Left ventricle myocardium inferior (tissue), 1 donor: Measurements from ENCODE around the gene CYP2A6. TPM values are rescaled to one million over a fixed set of nuclear protein-coding genes. Genes with fewer than 3 reads are reported as not detected.
"Not testable (repeated sequence)": the region's sequence is repeated elsewhere in the genome, so short reads cannot be mapped to it uniquely, and the experiment has no call there.

ENCODE experiments used
- DNase-seq: peaks from one replicate; pipeline ENCODE4 v3.0.0-alpha.2; 2020
- H3K27ac ChIP-seq: fragments of 200-600 bp; replicated peaks from 2 replicates; pipeline ENCODE4 v1.8.0; 2021
- H3K27me3 ChIP-seq: fragments of 200-600 bp; 2 replicates; pipeline ENCODE4 v1.8.0; 2021; ENCODE audit warnings: low read depth
- H3K36me3 ChIP-seq: fragments of 200-600 bp; 2 replicates; pipeline ENCODE4 v1.8.0; 2021
- H3K4me1 ChIP-seq: fragments of 200-600 bp; 2 replicates; pipeline ENCODE4 v1.8.0; 2021
- H3K4me3 ChIP-seq: fragments of 200-600 bp; 2 replicates; pipeline ENCODE4 v1.8.0; 2021; ENCODE audit warnings: mild to moderate bottlenecking, moderate library complexity
- H3K9me3 ChIP-seq: fragments of 200-600 bp; replicated peaks from 2 replicates; pipeline ENCODE4 v1.8.0; 2021
- intact Hi-C: fragments of 100-400 bp; cut with micrococcal nuclease; formaldehyde crosslinking; loops from one replicate; pipeline ENCODE4 v1.11.0; 2022
- total RNA-seq: library from RNA; stranded (reverse); fragmentation: NEBNext Ultra II Directional; extraction: Animal tissue kit (Norgen Biotek cat#: 25700); gene quantifications from one replicate; pipeline ENCODE4 v1.2.1, GENCODE V29; 2021
- TF ChIP-seq, protein P1 (sequence below): fragments of 200-600 bp; IDR thresholded peaks from 2 replicates; pipeline ENCODE4 v1.8.0; 2021; ENCODE audit warnings: antibody characterized with exemption, mild to moderate bottlenecking, borderline replicate concordance
- donor health status: DM: no; HTN: yes; CAD: no; lungs with severe emphysema.

Gene CYP2A6
- total RNA-seq, 1 donor from 2014 or later, result not detected

DNA sequence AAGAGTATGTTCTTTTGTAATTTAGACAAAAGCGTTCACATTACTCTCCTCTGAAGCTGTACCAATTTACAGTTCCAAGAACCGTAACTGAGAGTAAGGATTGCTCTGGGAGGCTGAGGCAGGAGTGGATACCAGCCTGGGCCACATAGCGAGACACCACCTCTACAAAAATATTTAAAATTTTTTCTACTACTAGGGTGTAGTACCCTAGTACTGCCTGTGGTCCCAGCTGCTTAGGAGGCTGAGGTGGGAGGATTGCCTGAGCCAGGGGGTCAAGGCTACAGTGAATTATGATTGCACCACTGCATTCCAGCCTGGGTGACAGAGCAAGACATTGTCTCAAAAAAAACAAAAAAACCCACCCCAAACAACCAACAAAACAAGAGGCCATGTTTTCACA lies 12.1 kb upstream of the CYP2A6 start:
- intact Hi-C loops, result no loop called here
- TF ChIP-seq, protein P1, sequence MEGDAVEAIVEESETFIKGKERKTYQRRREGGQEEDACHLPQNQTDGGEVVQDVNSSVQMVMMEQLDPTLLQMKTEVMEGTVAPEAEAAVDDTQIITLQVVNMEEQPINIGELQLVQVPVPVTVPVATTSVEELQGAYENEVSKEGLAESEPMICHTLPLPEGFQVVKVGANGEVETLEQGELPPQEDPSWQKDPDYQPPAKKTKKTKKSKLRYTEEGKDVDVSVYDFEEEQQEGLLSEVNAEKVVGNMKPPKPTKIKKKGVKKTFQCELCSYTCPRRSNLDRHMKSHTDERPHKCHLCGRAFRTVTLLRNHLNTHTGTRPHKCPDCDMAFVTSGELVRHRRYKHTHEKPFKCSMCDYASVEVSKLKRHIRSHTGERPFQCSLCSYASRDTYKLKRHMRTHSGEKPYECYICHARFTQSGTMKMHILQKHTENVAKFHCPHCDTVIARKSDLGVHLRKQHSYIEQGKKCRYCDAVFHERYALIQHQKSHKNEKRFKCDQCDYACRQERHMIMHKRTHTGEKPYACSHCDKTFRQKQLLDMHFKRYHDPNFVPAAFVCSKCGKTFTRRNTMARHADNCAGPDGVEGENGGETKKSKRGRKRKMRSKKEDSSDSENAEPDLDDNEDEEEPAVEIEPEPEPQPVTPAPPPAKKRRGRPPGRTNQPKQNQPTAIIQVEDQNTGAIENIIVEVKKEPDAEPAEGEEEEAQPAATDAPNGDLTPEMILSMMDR, result no peak
- H3K36me3 ChIP-seq, result no peaks in the 10 kb centered on the region
- DNase-seq, result no peak
- H3K9me3 ChIP-seq, result no peaks in the 10 kb centered on the region
- no peak overlapping the region for H3K4me3 ChIP-seq
- no peaks in the 10 kb centered on the region for H3K27me3 ChIP-seq
- H3K27ac ChIP-seq, result no peak overlapping the region
- H3K4me1 ChIP-seq, result no peaks in the 10 kb centered on the region

DNA sequence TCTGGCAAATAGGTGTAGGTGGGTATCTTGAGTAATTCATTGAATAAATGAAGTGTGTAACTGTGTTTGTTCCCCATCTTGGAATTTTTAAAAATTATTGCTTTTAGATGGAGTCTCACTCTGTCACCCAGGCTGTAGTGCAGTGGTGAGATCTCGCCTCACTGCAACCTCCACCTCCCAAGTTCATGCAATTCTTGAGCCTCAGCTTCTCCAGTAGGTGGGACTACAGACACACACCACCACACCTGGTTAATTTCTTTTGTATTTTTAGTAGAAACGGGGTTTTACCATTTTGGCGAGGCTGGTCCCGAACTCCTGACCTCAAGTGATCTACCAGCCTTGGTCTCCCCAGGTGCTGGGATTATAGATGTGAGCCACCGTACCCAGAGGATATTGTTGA lies 7.9 kb upstream of the CYP2A6 start:
- Histone ChIP-seq H3K36me3 (no peaks in the 10 kb centered on the region), H3K27me3 (no peaks in the 10 kb centered on the region), H3K4me1 (no peaks in the 10 kb centered on the region), H3K9me3 (no peaks in the 10 kb centered on the region), H3K27ac (no peak overlapping the region), H3K4me3 (no peak overlapping the region)
- intact Hi-C loops, result no loop called here
- TF ChIP-seq, protein P1, result no peak
- DNase-seq, result no peak

DNA sequence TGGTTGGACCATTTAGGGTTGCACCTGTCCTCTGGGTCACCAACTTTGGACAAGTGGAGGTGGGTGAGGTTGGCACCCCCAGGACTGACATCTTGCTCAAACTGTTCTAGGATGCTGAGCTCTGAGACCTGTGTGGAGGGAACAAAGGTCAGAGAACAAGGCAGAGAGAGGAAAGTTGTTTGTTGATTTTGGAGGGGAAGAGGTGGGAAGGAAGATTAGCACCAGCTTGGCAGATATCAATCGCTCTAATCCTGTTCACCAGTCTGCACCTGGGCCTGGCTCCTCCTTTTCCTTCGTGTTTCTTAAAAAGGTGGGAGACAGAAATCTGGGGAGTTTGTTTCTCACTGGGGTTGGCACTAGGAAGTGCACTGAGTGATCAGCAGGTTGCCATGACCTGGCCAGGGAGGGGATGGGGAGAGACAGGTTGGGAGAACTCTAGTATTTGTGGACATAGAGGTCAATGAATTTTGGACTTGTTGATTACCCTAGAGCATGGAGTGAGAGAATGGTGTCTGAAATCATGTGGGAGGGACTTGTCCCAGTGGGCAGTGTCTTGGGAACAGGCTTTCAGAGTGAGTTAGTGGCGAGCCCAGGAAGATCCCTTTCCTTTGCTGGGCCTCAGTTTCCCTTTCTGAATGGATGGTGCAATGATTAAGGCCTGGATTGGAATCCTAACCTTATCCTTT lies 2.4 kb upstream of the CYP2A6 start:
- H3K4me3 ChIP-seq, DNase-seq, H3K36me3 ChIP-seq, H3K27ac ChIP-seq, intact Hi-C loops, H3K9me3 ChIP-seq, H3K4me1 ChIP-seq: not testable (repeated sequence)
- peaks cover 11% of the 10 kb centered on the region for H3K27me3 ChIP-seq

DNA sequence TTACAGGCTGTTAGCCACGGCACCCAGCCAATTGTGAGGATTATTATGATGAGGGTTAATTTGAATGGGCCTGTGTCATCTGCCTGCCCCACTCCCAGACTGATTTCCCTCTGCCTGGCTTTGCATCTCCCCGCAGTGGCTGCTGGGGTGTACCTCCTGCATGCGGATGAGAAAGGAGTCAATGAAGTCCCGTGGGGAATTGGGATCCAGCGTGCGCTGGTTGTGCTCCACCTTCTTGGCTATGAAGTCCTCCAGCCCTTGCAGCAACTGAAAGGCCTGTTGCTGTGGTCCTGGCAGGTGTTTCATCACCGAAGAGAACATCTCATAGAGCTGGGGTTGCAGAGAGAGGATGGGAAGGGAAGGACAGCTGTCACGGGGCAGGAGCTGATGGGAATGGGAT lies 3.5 kb downstream of the CYP2A6 start:
- peaks cover 23% of the 10 kb centered on the region for H3K27me3 ChIP-seq
- H3K4me1 ChIP-seq, intact Hi-C loops, H3K27ac ChIP-seq, H3K9me3 ChIP-seq, H3K36me3 ChIP-seq, DNase-seq, H3K4me3 ChIP-seq: not testable (repeated sequence)

DNA sequence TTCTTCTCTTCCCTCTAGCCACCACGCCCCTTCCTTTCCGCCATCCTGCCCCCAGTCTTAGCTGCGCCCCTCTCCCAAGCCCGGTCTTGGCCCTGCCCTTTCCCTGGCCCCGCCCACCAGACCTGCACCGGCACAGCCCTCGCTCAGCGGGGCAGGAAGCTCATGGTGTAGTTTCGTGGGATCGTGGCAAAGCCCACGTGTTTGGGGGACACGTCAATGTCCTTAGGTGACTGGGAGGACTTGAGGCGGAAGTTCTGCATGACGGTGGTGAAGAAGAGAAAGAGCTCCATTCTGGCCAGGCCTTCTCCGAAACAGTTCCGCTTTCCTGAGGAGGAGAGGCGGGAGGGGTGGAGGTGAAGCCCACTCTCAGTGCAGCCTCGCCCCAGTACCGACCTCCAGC lies 6.6 kb downstream of the CYP2A6 start:
- Histone ChIP-seq H3K4me3 (peak overlapping the region; percentile 39), H3K27me3 (peaks cover 23% of the 10 kb centered on the region)
- intact Hi-C loops, result not testable (repeated sequence)

DNA sequence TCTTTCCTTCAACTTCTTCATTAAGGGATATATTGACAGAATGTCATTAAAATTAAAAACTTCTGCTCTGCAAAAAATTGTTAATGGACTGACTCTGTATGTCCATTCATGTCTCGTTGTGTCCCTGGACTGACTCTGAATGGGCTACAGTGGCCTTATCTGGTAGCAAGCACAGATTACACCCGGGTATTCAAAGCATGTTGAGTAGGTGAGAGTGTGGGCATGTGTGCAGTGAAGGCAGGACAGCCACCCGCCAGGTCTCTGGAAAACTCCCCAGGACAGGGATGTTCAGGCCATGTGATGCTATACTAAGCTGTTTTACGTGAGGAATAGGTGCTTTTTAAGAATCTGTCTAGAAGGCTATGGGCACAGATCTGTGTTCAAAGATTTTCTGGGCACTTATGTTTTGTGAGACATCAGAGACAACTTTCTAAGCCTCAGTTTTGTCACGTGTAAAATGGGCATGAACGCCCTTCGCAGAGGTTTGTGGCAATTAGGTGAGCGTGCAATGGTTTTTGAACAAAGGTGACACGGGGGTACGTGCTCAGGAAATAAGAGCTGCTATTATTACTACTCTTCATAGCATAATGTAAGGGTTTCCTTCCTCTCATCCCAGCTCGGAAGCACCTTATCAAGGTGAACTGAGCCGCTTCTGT lies 7.1 kb downstream of the CYP2A6 start:
- peak overlapping the region; percentile 39 for H3K4me3 ChIP-seq
- intact Hi-C loops, result not testable (repeated sequence)

More for the DNA sequence above, 6.6 kb downstream of the CYP2A6 start:
- not testable (repeated sequence) for H3K27ac ChIP-seq, H3K4me1 ChIP-seq, H3K36me3 ChIP-seq, DNase-seq, H3K9me3 ChIP-seq

DNA sequence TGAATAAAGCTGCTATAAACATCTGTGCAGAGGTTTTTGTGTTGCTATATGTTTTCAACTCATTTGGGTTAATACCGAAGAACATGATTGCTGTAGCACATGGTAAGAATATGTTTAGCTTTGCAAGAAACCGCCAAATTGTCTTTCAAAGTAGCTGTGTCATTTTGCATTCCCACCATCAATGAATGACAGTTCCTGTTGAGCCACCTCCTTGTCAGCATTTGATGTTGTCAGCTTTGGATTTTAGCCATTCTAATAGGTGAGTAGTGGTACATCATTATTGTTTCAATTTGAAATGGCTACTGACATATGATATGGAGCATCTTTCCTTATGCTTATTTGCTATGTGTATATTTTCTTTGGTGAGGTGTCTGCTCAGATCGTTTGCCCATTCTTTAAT lies 8.2 kb downstream of the CYP2A6 start:
- H3K27ac ChIP-seq, intact Hi-C loops, H3K4me1 ChIP-seq, H3K27me3 ChIP-seq, H3K9me3 ChIP-seq, DNase-seq, H3K36me3 ChIP-seq, H3K4me3 ChIP-seq: not testable (repeated sequence)

More for the DNA sequence above, 7.1 kb downstream of the CYP2A6 start:
- DNase-seq, H3K36me3 ChIP-seq, H3K9me3 ChIP-seq, H3K4me1 ChIP-seq, H3K27ac ChIP-seq: not testable (repeated sequence)
- H3K27me3 ChIP-seq, result peaks cover 18% of the 10 kb centered on the region

DNA sequence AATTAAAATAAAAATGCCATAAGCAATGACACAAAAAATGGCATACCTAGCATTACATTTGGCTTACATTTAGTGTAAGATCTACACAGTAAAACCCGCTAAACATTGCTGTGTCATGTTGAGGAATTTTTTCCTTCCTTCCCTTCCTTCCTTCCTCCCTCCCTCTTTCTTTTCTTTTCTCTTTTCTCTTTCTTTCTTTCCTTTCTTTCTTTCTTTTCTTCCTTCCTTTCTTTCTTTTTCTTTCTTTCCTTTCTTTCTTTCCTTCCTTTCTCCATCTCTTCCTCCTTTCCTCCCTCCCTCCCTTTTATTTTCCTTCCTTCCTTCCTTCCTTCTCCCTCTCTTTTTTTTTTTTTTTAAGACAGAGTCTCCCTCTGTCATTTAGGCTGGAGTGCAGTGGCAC lies 11.8 kb downstream of the CYP2A6 start:
- H3K9me3 ChIP-seq, intact Hi-C loops, H3K4me3 ChIP-seq, H3K36me3 ChIP-seq, H3K4me1 ChIP-seq, DNase-seq, H3K27me3 ChIP-seq, H3K27ac ChIP-seq: not testable (repeated sequence)
